GM11168 (cell line): Measurements from ENCODE around the gene HES5.
"Not testable (repeated sequence)": the region's sequence is repeated elsewhere in the genome, so short reads cannot be mapped to it uniquely, and the experiment has no call there.

Source experiments
- in situ Hi-C: fragments of 300-500 bp; cut with MboI; formaldehyde crosslinking; loops from one replicate; pipeline ENCODE4 v1.12.0; 2022; ENCODE audit warnings: low sequenced_read_pairs; ENCODE audit not compliant: unreplicated experiment

The HES5 gene

DNA sequence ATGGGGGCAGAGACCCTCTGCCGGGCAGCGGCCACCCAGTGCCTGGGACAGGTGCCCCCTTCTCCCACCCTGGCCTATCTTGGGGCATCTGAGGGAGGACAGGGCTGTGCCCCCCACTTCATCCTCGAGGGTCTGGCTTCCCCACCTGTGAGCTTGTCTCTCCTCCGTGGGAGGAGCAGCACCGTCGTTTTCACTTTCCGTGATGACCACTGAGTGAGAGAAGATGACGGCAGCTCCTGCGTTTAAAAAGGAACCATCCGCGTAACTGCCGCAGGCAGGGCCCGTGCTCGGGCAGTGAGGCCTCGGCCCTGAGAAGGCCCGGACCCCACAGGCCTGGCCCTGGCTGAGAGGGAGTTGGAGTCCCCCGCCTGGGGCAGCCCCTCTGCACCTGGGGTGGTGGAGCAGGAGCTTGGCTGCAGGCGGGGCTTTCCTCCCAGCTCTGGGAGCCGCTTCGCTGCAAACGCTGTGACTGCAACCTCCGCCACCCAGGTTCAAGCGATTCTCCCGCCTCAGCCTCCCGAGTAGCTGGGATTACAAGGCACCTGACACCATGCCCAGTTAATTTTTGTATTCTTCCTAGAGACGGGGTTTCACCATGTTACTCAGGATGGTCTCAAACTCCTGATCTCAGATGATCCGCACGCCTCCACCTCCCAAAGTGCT is 19.4 kb upstream of the HES5 start:
- in situ Hi-C loops, result not testable (repeated sequence)

DNA sequence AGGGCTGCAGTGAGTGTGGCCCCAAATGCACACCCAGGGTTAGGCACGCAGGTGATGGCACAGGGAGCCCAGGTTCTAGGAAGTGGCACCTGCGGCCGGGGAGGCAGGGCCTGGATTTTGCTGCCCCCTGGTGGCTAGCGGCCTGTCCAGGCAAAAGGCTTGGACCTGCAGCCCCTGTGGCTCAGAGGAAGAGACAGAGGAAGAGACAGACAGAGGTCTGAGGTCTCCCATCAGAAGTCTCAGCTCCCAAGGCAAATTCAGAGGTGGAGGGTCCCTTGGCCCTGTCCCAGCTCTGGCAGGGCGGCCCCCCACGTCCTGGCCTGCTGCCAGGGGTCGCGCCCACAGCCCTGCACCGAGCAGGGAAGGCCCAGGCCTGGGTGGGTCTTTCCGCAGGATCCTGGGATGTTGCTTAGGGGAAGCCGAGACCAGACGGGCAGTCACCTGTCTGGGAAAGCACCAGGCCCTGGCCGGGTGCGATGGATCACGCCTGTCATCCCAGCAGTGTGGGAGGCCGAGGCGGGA is 18.1 kb upstream of the HES5 start:
- in situ Hi-C loops, result no loop called here

DNA sequence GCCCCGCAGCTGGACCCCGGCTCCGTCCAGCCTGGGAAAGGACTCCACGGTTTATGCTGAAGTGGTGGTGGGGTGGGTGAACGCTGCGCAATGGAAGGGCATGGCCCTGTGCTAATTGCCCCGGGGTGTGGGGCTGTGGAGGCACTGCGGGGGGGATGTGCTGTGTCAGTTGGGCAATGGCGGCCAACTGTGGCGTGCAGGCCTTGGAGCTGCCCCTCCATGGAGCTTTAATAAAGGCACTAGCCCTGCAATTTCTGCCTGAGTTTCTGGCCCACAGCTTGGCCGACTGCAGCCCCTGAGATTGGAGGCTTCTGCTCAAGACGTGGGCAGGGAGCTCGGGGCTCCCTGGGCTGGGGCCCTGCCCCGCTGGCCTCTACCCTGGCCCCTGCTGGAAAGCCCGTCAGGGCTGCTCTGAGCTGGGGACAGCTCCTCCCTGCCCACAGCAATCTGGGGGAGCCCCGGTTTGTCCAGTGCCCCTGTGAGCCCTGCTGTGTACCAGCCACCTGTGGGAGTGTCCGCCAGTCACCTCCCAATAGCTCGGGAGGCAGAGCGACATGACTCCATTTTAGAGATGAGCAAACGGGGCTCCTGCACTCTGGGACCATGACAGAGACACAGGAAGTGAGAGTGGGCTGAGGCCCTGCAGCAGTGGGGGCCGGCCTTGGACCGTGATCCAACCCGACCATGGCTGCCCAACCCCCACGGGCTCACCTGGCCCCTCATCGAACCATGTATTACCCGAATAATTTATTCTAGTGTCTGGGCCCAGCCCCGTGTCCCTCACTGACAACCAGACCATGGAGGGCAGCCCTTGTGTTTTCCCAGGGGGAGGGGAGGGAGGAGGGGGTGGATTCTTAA is 17.4 kb upstream of the HES5 start:
- in situ Hi-C loops, result no loop called here

DNA sequence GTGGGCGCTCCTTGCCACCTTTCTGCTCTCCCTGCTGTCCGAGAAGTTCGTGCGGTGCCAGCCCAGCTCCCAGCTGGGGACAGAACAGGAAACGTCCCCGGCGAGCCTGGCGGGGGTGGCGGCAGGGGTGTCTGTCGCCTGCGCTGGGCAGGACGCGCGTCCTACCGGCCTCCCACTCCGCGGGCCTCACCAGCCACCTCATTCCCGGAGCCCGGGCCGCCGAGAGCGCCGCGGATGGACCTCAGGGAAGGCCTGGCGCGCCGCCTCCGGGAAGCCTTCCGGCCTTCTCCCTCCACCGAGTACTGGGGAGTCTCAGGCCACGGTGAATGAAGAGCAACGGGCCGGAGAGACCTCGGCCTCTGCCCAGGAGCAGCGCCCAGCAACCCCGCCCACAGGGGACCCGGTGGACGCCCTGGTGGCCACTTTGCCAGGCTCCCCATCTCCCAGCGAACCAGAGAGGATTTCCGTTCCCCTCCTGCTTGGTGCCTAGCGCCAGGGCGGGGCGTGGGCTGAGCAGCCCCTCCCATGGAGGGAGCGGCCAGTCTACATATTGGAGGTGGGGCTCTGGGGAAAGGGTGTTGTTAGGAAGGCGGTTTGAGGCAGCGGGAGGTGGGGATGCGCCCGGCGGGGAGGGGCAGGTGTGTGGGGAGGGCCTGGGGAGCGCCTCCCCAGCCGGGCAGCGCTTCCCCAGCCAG is 16.6 kb upstream of the HES5 start:
- in situ Hi-C loops, result no loop called here

DNA sequence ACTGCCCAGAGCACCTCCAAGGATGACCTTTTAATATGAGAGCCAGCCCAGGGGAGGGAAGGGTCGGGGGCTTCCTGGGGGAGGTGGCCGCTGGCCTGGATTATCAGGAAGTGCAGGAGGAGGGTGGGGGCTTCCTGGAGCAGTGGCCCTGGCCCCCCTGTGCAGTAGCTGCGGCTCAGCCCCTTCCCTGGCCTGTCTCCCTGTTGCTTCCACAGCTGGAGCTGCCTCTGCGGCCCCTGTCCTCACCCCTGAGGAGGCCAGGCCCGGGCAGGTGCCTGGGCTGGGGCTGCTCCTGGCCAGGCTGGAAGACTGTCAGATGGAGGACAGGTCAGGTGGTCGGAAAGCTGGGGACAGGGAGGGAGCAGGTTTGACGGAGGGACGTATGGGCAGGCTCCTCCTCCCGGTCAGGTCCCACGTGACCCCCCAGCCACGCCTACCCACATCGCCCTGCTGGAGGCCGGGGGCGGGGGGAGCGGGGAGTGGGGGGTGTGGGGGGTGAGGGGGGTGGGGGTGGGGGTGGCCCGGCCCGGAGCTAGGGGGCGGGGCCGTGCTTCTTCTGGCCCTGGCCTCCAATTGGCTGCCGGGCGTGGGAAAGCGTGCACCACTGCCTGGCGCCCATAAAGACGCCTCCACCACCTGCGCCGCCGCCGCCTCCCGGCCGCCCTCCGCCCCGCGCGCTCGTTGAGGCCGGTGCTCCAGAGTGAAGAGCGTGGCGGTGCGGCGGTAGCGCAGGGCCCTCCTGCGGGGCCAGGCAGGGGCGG is 15.9 kb upstream of the HES5 start:
- in situ Hi-C loops, result no loop called here

DNA sequence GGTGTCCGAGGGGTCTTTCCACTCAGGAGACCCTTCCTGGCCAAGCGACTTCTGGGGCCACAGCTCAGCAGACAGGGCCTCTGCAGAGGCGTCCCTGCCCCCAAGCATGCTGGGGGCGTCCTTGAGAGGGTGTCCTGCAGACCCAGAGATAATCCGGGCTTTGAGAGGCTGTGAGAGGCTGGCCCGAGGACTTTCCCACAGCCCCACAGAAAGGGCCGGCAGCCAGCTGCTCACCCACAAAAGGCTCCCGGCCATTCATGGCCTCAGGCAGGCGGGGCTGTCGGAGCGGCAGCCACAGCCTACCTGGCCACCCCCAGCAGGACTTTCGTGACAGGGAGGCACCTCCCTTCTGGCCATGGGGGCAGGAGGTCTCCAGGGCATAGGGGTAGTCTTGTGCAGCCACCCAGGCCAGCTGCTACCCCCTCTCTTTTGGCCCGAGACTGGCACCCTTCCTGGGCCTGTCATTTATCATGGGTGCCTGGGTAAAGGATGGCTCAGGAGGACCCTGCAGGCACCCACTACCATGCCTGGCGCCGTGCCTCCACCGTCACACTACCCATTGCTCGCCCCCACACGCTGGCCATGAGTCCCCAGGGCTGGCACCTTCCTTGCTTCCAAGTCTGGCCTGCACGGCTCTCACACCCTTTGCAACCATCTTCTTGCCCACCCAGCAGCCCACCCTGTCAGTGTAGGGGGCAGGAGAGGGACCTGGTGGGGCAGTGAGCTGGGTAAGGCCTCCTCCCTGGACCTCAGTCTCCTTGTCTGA is 15.0 kb upstream of the HES5 start:
- in situ Hi-C loops, result no loop called here

DNA sequence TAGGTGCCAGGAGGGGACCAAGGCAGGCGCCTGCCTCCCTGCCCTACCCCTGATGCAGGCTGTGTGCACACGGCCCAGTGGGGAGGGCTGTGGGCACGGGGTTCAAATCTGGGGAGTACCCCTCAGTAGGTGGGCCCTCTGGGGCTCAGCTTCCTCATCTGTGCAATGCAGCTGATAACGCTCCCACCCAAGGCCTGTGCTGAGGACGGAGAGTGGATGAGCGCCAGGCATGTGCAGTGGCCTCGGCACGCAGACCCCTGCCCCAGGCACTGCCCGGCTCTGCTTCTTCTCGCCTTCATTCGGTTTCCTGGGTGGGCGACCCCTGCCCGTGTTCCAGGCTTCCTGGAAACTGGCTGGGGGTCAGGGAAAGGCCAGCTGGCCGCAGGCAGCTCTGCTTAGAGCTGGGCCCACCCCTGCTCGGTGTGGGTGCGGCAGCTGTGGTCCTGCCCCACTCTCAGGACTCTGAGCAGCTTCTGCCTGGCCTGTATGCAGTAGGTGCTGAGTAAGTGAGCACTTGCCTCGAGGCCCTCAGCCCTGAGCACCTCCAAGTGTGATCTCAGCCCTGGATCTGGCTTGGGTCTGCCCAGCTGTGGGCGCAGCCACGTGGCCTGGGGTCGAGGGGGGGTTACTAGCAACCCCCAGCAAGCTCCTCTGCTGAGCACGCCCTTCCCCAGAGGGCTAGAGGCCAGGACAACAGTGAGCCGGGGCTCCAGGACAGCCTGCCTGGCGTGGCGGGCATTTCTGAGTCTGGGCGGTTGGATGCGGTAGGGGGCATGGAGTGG is 14.2 kb upstream of the HES5 start:
- in situ Hi-C loops, result no loop called here

DNA sequence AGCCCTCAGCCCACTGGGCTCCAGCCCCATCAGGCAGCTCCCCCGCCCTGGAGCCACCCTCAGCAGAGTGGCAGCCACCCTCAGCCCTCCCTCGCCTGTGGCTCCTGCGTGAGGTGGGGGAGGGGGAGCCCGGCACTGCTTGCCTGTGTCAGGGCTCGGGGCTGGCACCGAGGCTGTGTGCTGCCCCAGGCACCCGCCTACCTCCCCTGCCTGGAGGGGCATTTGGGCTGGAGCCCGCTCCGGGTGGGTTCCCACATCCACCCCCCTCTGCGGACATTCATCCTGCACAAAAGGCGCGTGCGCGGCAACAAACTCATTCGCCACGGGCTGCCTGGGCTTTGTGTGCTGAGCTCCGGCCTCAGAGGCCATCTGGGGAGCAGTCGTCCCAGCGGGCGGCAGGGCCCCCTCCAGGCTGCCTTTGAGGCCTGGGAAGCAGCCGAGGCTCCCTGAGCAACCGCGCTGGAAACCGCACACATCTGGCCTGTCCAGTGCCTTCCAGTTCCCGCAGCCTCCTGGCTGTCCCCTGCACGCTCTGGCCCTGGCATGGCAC is 13.6 kb upstream of the HES5 start:
- in situ Hi-C loops, result no loop called here

DNA sequence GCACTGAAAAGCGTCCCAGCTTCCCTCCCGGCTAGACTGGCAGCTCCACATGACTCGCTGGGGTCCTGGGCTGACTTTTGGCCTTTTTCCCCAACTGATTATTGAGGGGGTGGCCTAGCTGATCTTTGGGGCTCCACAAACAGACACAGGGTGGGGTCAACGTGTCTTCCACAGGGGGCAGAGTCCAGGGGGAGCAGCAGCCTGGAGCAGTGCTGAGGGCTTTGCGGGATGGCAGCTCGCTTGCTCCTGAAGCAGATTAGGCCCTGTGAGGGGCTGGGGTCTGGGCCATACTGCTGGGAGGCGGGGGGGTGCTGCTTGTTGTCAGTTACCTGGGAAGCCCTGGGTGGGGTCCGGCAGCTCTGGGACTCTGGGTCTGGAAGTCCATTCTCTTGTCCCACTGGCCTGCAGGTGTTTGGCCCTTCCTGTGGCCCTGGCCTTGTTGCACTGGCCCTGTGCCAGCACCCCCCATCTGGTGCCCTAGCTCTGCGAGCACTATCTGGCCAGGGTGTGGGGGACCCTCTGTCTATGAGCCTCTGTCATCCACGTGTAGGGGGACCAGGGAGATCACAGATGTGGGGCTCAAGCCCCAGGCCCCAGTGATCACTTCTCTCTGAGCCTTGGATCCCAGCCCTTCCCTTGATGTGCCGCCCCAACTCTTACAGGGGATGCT is 12.3 kb upstream of the HES5 start:
- in situ Hi-C loops, result no loop called here

DNA sequence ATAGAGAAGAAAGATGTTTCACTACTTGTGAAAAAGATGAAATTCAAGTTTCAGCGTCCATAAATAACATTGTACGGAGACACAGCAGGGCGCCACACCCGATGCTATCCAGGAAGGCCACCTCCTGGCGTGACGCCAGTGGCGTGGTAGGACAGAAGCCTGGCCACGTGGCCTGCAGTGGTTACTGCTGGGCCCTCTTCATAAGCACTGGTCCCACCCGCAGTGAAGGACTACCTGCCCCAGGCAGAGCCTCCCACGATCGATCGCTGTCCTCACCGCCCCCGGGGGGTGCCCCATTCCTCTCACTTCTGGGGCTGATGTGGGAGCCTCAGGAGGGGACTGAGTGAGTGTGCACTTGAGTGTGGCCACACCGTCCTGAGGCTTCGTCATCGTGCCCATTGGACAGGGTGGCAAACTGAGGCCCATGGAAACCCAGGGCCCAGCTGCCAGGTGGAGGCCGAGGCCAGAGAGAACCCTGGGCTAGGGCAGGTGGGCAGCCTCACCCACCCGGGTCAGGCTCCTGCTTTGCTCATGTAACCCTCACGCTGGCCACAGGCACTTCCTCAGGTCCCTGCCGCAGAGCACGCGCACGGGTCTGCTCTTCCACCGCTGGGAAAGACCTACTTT is 11.7 kb upstream of the HES5 start:
- in situ Hi-C loops, result no loop called here

DNA sequence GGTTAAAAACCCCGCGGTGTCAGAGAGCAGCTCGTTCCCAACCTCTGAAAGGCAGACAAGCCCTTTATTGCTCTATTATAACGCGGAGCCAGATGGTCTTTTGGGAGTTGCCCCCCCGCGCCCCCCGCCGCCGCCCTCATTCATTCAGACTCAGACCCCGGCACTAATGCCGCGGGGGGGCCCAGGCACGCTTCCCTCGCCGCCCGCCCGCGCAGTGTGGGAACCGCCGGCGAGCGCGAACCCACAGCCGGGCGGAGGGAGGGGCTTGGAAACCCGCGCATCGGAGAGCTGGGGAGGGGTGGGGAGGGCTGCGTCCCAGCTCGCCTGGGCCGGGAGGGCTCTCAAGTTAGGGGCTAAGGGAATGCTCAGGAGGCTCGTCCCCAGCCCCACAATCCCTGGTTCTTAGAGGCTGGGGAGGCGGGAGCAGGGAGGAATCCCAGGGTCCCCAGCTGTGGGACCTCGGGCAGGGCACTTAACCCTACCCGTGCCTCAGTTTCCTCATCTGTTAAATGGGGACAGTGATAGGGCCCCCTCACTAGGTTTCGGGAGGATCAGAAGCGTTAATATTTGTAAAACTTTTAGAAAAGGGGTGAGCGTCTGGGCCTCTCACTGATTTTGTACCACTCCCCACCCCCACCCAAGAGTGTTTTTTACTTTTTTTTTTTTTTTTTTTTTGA is 10.9 kb upstream of the HES5 start:
- in situ Hi-C loops, result no loop called here

DNA sequence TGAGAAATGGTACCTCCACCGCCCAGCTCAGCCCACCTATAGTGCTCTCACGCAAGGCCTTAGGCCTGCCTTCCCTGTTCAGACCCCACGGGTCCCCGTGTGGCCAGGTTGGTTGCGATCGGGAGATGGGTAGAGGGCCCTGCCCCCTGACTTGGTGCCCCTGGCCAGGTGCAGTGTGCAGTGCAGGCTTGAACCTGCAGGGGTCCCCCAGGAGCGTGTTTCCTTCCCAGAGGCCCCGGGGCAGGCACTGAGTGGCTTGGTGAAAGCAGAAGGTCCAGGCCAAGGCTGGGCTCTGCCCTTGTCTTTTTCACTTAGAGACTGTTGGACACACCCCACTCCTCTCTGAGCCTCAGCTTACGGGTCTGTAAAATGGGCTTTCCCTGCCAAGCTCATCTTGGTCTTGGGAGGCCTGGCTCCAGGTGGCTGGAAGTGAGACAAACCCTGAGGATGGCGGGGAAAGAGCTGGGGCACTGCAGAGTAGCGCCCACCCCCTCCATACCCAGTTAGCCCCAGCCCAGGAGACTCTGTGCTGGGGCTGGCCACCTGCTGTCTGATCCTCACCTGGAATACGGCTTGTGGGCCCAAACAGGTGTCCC is 9.3 kb upstream of the HES5 start:
- in situ Hi-C loops, result no loop called here

DNA sequence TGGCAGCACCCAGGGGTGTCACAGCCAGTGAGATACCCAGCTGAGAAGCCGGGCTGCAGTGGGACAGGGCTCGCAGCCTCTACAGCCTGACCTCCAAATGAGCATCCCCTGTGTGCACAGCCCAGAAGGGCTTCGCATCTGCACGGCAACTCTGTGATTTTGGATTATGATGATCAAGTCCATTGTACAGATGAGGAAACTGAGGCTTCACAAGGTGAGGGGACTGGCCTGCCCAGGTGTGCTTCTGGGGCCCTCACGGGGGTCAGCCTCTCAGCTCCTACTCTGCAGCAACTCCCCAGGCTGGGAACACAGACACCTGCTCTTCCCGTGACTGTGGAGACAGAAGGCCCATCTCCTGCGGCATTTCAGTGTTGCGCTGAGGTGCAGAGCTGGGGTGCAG is 8.8 kb upstream of the HES5 start:
- in situ Hi-C loops, result no loop called here

DNA sequence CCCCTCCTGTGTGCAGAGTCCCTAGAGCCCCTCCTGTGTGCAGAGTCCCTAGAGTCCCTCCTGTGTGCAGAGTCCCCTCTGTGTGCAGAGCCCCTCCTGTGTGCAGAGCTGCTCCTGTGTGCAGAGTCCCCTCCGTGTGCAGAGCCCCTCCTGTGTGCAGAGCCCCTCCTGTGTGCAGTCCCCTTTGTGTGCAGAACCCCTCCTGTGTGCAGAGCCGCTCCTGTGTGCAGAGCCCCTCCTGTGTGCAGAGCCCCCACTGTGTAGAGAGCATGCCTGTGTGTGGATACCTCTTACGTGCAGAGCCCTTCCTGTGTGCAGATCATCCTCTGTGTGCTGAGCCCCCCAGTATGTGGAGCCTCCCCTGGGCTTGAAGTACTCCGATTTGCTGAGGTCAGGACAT is 8.3 kb upstream of the HES5 start:
- in situ Hi-C loops, result no loop called here

DNA sequence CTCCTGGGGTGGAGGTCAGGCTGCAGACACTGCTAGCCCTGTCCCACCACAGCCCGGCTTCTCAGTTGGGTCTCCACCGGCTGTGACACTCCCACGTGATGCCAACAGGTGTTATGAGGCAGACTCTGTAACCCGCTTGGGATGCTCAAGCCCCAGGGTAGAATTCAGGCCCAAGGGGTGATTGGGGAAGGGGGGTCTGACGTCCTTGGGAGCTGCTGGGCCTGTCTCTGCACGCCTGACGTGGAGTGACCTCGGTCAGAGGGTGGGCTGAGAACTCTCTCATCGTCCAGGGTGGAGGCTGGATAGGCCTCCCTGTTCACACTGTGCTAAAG is 7.7 kb upstream of the HES5 start:
- in situ Hi-C loops, result no loop called here

DNA sequence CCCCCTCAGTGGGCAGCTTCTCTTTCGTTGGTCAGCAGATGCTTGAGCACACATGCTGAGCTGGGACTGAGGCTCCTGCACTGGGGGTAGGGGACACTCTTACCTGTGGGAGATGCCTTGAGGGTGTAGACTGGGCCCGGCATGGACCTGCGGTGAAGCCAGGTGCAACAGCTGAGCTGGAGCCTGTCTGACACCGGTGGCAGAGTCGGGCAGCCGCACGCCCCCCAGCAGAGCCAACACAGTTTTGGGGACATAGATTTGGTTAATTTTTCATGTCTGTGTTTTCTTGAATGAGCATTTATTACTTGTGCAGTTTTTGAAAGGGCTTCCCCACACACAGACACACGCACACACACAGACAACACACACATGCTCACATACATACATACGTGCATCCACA is 5.9 kb upstream of the HES5 start:
- in situ Hi-C loops, result no loop called here

DNA sequence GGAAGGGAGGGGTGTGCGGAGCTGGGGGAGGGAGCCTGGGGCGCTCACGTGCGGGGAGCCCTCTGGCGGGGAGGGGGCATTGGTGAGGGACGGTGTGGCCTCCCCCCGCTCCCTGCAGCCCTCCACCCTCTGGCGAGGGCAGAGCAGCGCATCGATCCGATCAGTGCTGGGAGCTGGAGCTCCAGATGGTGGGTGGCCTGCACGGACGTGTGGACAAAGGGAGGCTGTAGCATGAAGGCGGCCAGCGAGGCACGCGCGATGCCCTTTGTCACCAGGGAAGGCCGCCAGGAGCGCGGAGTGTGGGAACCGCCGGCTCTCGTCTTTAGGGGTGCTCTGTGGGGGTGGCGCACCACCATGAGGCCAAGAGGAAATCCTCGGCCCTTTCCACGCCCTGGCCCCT is 5.4 kb upstream of the HES5 start:
- in situ Hi-C loops, result no loop called here
